Measurements from ENCODE around the gene PRDM9.
"Not testable (repeated sequence)": the region's sequence is repeated elsewhere in the genome, so short reads cannot be mapped to it uniquely, and the experiment has no call there.

PRDM9 gene

GRCh38 chr5:23507278-23507685, at the start of gene PRDM9:
TSS of gene PRDM9 (plus strand) at chr5:23507609. CDS start at chr5:23509034, 1,425 bp downstream.
- DNase-seq (ENCODE audit: low spot score), result no peak

GRCh38 chr5:23457780-23458179, 49.6 kb upstream of the PRDM9 start:
- no peak for DNase-seq (ENCODE audit: low spot score)

- no peak for DNase-seq (ENCODE audit: low spot score)
These were observed 48.2 kb upstream of the PRDM9 start for GRCh38 chr5:23459214-23459613.

- no peak for DNase-seq (ENCODE audit: low spot score)
These were observed 45.8 kb upstream of the PRDM9 start for GRCh38 chr5:23461576-23461975.

- no peak for DNase-seq (ENCODE audit: low spot score)
These were observed 41.0 kb upstream of the PRDM9 start for GRCh38 chr5:23466401-23466912.

GRCh38 chr5:23468658-23469057, 38.8 kb upstream of the PRDM9 start:
- no peak for DNase-seq (ENCODE audit: low spot score)

- no peak for DNase-seq (ENCODE audit: low spot score)
These were observed 33.5 kb upstream of the PRDM9 start for GRCh38 chr5:23473915-23474314.

GRCh38 chr5:23474315-23474714, 33.1 kb upstream of the PRDM9 start:
- no peak for DNase-seq (ENCODE audit: low spot score)

- no peak for DNase-seq (ENCODE audit: low spot score)
These were observed 30.8 kb upstream of the PRDM9 start for GRCh38 chr5:23476580-23476979.

GRCh38 chr5:23482642-23483041, 24.8 kb upstream of the PRDM9 start:
- DNase-seq (ENCODE audit: low spot score), result no peak

- no peak for DNase-seq (ENCODE audit: low spot score)
These were observed 24.3 kb upstream of the PRDM9 start for GRCh38 chr5:23483090-23483489.

- no peak for DNase-seq (ENCODE audit: low spot score)
These were observed 23.3 kb upstream of the PRDM9 start for GRCh38 chr5:23484096-23484495.

- not testable (repeated sequence) for DNase-seq (ENCODE audit: low spot score)
These were observed 21.2 kb upstream of the PRDM9 start for GRCh38 chr5:23486227-23486626.

- no peak for DNase-seq (ENCODE audit: low spot score)
These were observed 16.4 kb upstream of the PRDM9 start for GRCh38 chr5:23490993-23491392.

GRCh38 chr5:23494558-23494957, 12.9 kb upstream of the PRDM9 start:
- DNase-seq (ENCODE audit: low spot score), result no peak

- DNase-seq (ENCODE audit: low spot score), result no peak
These were observed 10.8 kb upstream of the PRDM9 start for GRCh38 chr5:23496576-23496975.

GRCh38 chr5:23506329-23507236, 826 bp upstream of the PRDM9 start:
- no peak for DNase-seq (ENCODE audit: low spot score)

GRCh38 chr5:23510434-23510833, 3.0 kb downstream of the PRDM9 start:
- not testable (repeated sequence) for DNase-seq (ENCODE audit: low spot score)

- no peak for DNase-seq (ENCODE audit: low spot score)
These were observed 15.1 kb downstream of the PRDM9 start for GRCh38 chr5:23522553-23522952.

GRCh38 chr5:23523031-23523430, 15.6 kb downstream of the PRDM9 start:
- no peak for DNase-seq (ENCODE audit: low spot score)

GRCh38 chr5:23523998-23524397, 16.6 kb downstream of the PRDM9 start:
- no peak for DNase-seq (ENCODE audit: low spot score)

- no peak for DNase-seq (ENCODE audit: low spot score)
These were observed 18.3 kb downstream of the PRDM9 start for GRCh38 chr5:23525751-23526150.

- DNase-seq (ENCODE audit: low spot score), result not testable (repeated sequence)
These were observed 19.2 kb downstream of the PRDM9 start for GRCh38 chr5:23526616-23527015.
